GM10266 (cell line): ENCODE measurements around the gene COG5.
A peak's percentile ranks its signal among the peaks of the same experiment; 100 is the strongest.

ENCODE experiments used
- DNase-seq: peaks from one replicate; pipeline ENCODE4 v3.0.0; 2012; ENCODE audit errors: extremely low spot score
- CTCF ChIP-seq: IDR thresholded peaks from 2 replicates; pipeline ENCODE4 v1.5.1; 2012; ENCODE audit warnings: mild to moderate bottlenecking, low read depth; ENCODE audit not compliant: control insufficient read depth, insufficient read depth; ENCODE audit errors: missing control alignments

COG5 gene

GRCh38 chr7:107563775-107564552 lies at the start of gene COG5, which contains the start of gene DUS4L:
Gene COG5, minus strand, starts transcription at chr7:107563920. Its CDS starts 24 bp downstream, at chr7:107563896.
Gene DUS4L, plus strand, starts transcription at chr7:107563971. Its CDS starts 3,100 bp downstream, at chr7:107567071.
- no peak for TF ChIP-seq CTCF
- peak; percentile 83 for DNase-seq

- no peak for DNase-seq
- TF ChIP-seq CTCF, result no peak
Measured at GRCh38 chr7:107613439-107613838, 49.7 kb upstream of the COG5 start.

GRCh38 chr7:107610323-107610722 lies 46.6 kb upstream of the COG5 start:
- DNase-seq, result no peak
- TF ChIP-seq CTCF, result no peak

- TF ChIP-seq CTCF, result no peak
- DNase-seq, result no peak
Measured at GRCh38 chr7:107609811-107610261, 46.1 kb upstream of the COG5 start.

- no peak for TF ChIP-seq CTCF
- no peak for DNase-seq
Measured at GRCh38 chr7:107606303-107606702, 42.6 kb upstream of the COG5 start.

GRCh38 chr7:107605218-107605815 lies 41.6 kb upstream of the COG5 start:
- TF ChIP-seq CTCF, result no peak

GRCh38 chr7:107600816-107601215 lies 37.1 kb upstream of the COG5 start:
- no peak for DNase-seq
- TF ChIP-seq CTCF, result no peak

More at GRCh38 chr7:107605218-107605815, 41.6 kb upstream of the COG5 start:
- no peak for DNase-seq
